Cardiac fibroblast (primary cell): ENCODE measurements around the gene NDUFAF8.

Experiments used
- DNase-seq, 2 donors: peaks; one replicate each; pipeline versions ENCODE4 v3.0.0 to v3.0.0-alpha.2; 2010; ENCODE audit warnings: low read depth in 2 of 2
- H3K4me3 ChIP-seq, 2 donors: replicated peaks in 1 of 2; 1 replicate in 1 of 2; 2 replicates in 1 of 2; pipeline ENCODE4 v1.5.1; 2011; ENCODE audit warnings: low read depth in 2 of 2, low read length in 2 of 2, mild to moderate bottlenecking in 2 of 2, moderate library complexity in 1 of 2
- CTCF ChIP-seq: IDR thresholded peaks from one replicate; pipeline ENCODE4 v1.5.1; 2011; ENCODE audit warnings: low read depth, mild to moderate bottlenecking, low read length, inconsistent platforms

NDUFAF8 gene

GRCh38 chr17:81250286-81251093, 11.4 kb downstream of the NDUFAF8 start:
- DNase-seq, result no peak
- TF ChIP-seq CTCF, result no peak
- H3K4me3 ChIP-seq, result no peak overlapping the region

- no peak for TF ChIP-seq CTCF
- DNase-seq, result no peak
- no peak overlapping the region for H3K4me3 ChIP-seq
These were observed 12.1 kb downstream of the NDUFAF8 start for GRCh38 chr17:81251094-81251708.

- no peak overlapping the region for H3K4me3 ChIP-seq
- DNase-seq, result no peak
- no peak for TF ChIP-seq CTCF
These were observed 12.7 kb downstream of the NDUFAF8 start for GRCh38 chr17:81251709-81252301.

- TF ChIP-seq CTCF, result no peak
- H3K4me3 ChIP-seq, result no peak overlapping the region
- DNase-seq, result no peak
These were observed 13.3 kb downstream of the NDUFAF8 start for GRCh38 chr17:81252326-81252986.

GRCh38 chr17:81252987-81253329, 13.8 kb downstream of the NDUFAF8 start:
- TF ChIP-seq CTCF, result no peak
- H3K4me3 ChIP-seq, result no peak overlapping the region
- no peak for DNase-seq

GRCh38 chr17:81253358-81254131, 14.4 kb downstream of the NDUFAF8 start:
- peak; percentile 70 for TF ChIP-seq CTCF
- DNase-seq, result peak; percentile 48 to 51
- no peak overlapping the region for H3K4me3 ChIP-seq
